GM12801 (cell line): ENCODE data around the gene TTC7B.

Experiments
- TF ChIP-seq, protein P1 (sequence below): IDR thresholded peaks from one replicate; pipeline ENCODE4 v1.5.1; 2011; ENCODE audit warnings: control low read depth; ENCODE audit not compliant: insufficient read length; ENCODE audit errors: extremely low read depth

Gene TTC7B

DNA sequence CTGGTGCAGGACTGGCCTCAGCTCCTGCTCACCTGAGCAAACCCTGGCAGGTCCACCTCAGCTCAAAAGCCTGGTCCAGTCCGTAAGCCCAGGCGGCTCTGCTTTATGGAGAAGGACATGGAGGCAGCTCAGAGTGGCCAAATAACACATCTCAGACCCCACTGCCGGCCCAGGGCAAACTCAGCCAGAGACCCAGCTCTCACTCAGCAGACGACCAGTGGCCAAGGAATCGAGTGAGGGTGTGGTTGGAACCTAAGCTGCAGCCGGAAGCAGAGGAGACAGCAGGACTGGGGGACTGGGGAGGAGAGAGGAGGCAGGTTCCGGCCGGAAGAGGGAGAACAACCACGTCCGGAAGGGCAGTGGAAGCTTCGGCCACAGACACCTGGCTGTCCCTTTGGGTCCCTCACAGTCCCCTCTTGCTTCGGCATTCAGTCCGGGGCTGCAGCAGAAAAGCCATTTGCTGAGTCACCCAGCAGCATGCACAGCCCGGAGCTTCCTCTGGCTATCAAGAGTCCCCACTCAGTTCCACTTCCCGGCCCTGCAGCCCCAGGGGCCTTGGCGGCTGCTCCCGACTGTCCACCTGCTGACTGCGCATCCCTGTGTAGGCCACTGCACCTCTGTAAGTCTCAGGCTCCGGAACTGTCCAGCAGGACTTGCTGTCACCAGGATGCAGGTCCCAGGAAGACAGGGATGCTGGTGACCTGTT, 315.4 kb downstream of the TTC7B start:
- TF ChIP-seq, protein P1, sequence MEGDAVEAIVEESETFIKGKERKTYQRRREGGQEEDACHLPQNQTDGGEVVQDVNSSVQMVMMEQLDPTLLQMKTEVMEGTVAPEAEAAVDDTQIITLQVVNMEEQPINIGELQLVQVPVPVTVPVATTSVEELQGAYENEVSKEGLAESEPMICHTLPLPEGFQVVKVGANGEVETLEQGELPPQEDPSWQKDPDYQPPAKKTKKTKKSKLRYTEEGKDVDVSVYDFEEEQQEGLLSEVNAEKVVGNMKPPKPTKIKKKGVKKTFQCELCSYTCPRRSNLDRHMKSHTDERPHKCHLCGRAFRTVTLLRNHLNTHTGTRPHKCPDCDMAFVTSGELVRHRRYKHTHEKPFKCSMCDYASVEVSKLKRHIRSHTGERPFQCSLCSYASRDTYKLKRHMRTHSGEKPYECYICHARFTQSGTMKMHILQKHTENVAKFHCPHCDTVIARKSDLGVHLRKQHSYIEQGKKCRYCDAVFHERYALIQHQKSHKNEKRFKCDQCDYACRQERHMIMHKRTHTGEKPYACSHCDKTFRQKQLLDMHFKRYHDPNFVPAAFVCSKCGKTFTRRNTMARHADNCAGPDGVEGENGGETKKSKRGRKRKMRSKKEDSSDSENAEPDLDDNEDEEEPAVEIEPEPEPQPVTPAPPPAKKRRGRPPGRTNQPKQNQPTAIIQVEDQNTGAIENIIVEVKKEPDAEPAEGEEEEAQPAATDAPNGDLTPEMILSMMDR, result no peak

DNA sequence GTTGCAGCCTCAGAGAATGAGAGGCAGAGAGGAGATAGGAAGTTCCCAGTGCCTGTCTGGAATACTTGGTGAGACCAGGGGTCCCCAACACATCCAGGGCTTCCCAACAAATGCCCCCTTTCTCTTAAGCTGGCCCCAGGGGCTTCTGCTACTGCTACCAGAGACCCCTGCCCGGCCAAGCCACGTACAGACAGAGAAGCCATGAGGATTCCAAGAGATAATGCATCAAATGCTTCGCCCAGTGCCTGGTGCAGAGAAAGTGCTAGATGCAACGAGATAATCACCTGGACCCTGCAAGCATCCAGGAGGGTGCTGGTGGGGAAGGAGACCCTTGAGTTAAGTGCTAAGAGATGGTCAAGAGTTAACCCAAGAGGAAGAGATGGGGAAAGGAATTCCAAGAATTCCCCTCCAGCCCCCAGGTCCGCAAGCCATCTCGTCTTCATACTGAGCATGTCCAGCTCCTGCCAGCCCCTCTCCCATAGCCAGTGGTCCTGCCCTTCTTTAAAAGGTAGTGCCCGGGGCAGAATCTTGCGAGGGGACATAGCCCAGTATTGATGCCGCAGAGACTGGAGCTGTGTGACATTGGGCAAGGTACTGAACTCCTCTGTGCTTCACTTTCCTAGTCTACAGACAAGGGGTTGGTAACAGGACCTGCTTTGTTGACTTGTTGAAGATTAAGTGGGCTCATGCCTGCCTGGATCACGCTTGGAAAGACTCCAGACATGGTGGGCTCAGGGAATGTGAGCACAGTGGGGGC, 316.1 kb downstream of the TTC7B start:
- TF ChIP-seq, protein P1, result no peak

DNA sequence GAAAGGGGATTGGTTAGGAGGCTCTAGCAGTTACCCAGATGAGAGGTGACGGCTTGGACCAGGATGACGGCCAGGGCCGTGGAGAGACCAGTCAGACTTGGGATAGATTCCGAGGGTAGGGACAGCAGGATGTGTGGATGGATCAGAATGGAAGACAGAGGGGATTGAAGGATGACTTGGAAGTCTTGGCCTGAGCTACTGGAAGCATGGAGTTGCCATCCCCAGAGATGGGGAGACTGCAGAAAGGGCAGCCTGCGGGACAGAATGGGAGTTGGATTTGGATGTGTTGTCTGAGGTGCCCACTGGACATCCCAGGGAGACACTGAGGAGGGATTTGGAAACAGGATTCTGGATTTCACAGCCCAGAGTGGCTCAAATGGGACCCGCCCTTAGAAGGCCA, 317.1 kb downstream of the TTC7B start:
- TF ChIP-seq, protein P1, result no peak

DNA sequence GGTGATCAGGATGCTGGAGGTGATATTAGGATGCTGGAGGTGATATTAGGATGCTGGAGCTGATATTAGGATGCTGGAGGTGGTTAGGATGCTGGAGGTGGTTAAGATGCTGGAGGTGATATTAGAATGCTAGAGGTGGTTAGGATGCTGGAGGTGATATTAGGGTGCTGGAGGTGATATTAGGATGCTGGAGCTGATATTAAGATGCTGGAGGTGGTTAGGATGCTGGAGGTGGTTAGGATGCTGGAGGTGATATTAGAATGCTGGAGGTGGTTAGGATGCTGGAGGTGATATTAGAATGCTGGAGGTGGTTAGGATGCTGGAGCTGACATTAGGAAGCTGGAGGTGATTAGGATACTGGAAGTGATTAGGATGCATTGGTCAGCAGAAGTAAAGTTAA, 318.0 kb downstream of the TTC7B start:
- TF ChIP-seq, protein P1, result no peak

DNA sequence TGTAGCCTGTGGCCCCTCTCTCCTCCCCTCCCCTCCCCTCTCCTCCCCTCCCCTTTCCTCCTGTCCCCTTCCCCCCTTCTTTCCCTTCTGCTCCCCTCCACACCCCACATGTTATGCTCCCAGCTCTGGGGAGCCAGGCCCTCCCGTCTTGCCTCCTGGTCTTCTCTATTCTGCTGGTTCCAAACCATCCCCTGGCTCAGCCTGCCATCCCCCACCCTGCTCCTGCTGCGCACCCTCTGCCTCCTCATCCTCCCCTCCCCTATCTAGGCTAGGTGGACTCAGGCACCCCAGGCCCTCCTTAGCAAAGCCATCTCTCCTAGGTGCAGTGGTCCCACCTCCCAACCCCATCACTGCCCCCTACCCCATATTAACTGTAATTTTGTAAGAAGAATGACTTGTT, 319.9 kb downstream of the TTC7B start:
- TF ChIP-seq, protein P1, result no peak

DNA sequence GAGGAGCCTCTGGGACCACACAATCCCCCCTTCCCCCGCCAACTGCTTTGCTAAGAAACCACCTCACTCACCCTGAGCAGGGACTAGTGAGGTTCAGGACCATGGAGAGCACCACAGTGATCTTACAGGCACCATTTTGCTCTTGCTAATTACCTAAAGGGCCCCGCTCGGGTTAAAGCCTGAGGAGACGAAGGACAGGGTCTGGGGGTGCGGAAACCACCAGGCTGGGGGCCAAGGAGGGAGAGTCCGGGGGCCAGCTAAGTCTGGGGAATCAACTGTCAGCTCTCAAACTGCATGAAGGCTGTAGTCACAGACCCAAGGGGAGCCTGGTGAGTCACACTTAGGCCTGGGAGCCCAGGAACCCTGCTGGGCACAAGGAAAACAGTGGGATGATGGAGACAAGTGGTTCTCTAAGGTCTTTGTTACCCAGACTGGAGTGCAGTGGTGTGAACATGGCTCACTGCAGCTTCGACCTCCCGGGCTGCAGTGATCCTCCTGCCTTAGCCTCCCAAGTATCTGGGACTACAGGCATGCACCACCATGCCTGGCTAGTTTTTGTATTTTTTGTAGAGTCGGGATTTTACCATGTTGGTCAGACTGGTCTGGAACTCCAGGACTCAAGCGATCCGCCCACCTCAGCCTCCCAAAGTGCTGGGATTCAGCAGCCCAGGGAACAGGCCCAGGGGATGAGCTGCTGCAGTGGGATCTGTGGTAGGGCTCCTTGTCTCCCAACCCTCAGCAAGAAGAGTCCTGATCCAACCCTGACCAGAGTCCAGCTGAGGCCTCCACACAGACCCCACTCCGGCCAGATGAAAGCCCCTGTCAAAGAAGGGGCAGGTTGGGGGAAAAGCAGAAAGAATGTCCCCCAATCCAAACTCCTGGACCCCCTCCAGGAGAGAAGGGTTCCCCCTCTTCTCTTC, 320.6 kb downstream of the TTC7B start:
- TF ChIP-seq, protein P1, result no peak
